NCI-H1092 (cell line): ENCODE results near the gene SEMA3E.
"Not testable (repeated sequence)": the region's sequence is repeated elsewhere in the genome, so short reads cannot be mapped to it uniquely, and the experiment has no call there.

Experiments used
- DNase-seq: peaks from one replicate; lab custom pipeline; 2025; lab: John Stamatoyannopoulos, UW

SEMA3E gene

GRCh38 chr7:83486536-83486935 lies 162.4 kb downstream of the SEMA3E start:
- no peak for DNase-seq

- DNase-seq: no peak
These were observed 164.1 kb downstream of the SEMA3E start for GRCh38 chr7:83484826-83485225.

- DNase-seq: no peak
These were observed 164.7 kb downstream of the SEMA3E start for GRCh38 chr7:83484266-83484665.

GRCh38 chr7:83478616-83479015 lies 170.3 kb downstream of the SEMA3E start:
- no peak for DNase-seq

GRCh38 chr7:83476511-83477050 lies 172.4 kb downstream of the SEMA3E start:
- no peak for DNase-seq

GRCh38 chr7:83475420-83475819 lies 173.5 kb downstream of the SEMA3E start:
- no peak for DNase-seq

GRCh38 chr7:83472376-83472775 lies 176.6 kb downstream of the SEMA3E start:
- no peak for DNase-seq

GRCh38 chr7:83469491-83469890 lies 179.4 kb downstream of the SEMA3E start:
- no peak for DNase-seq

- no peak for DNase-seq
These were observed 179.9 kb downstream of the SEMA3E start for GRCh38 chr7:83469076-83469475.

GRCh38 chr7:83468251-83468739 lies 180.6 kb downstream of the SEMA3E start:
- DNase-seq: no peak

- no peak for DNase-seq
These were observed 181.4 kb downstream of the SEMA3E start for GRCh38 chr7:83467493-83467892.

- DNase-seq: no peak
These were observed 182.0 kb downstream of the SEMA3E start for GRCh38 chr7:83466956-83467355.

- DNase-seq: no peak
These were observed 182.6 kb downstream of the SEMA3E start for GRCh38 chr7:83466187-83466923.

GRCh38 chr7:83465643-83466042 lies 183.3 kb downstream of the SEMA3E start:
- no peak for DNase-seq

- DNase-seq: not testable (repeated sequence)
These were observed 187.1 kb downstream of the SEMA3E start for GRCh38 chr7:83461820-83462219.

GRCh38 chr7:83459930-83460653 lies 188.8 kb downstream of the SEMA3E start:
- not testable (repeated sequence) for DNase-seq

GRCh38 chr7:83459101-83459929 lies 189.6 kb downstream of the SEMA3E start:
- not testable (repeated sequence) for DNase-seq

GRCh38 chr7:83457022-83457892 lies 191.7 kb downstream of the SEMA3E start:
- no peak for DNase-seq

- no peak for DNase-seq
These were observed 192.5 kb downstream of the SEMA3E start for GRCh38 chr7:83456413-83456812.

- no peak for DNase-seq
These were observed 193.3 kb downstream of the SEMA3E start for GRCh38 chr7:83455612-83456011.

GRCh38 chr7:83452256-83452655 lies 196.7 kb downstream of the SEMA3E start:
- DNase-seq: no peak
